HEK293 (cell line): ENCODE results near the gene HECTD4.

Experiments used
- KLF10 ChIP-seq: fragments of 450-650 bp; IDR thresholded peaks from 2 replicates; pipeline ENCODE4 v1.5.1; 2018; ENCODE audit warnings: missing biosample characterization, mild to moderate bottlenecking, missing genetic modification characterization
- MYNN ChIP-seq: fragments of 450-650 bp; formaldehyde crosslinking; IDR thresholded peaks from 2 replicates; pipeline ENCODE4 v1.5.1; 2016; ENCODE audit warnings: missing biosample characterization, missing genetic modification characterization, borderline replicate concordance
- ZBTB21 ChIP-seq: fragments of 450-650 bp; formaldehyde crosslinking; IDR thresholded peaks from 2 replicates; pipeline ENCODE4 v1.5.1; 2017; ENCODE audit warnings: missing biosample characterization, missing genetic modification characterization
- TF ChIP-seq, protein P1 (sequence below): sonication (generic); formaldehyde crosslinking; IDR thresholded peaks from 2 replicates; pipeline ENCODE4 v1.8.1; 2022; ENCODE audit warnings: mild to moderate bottlenecking, moderate library complexity, missing genetic modification reagents
- TF ChIP-seq, protein P2 (sequence below): fragments of 450-650 bp; IDR thresholded peaks from 2 replicates; pipeline ENCODE4 v1.5.1; 2018; ENCODE audit warnings: missing biosample characterization, mild to moderate bottlenecking, missing genetic modification characterization
- TF ChIP-seq, protein P3 (sequence below): fragments of 450-650 bp; formaldehyde crosslinking; IDR thresholded peaks from 2 replicates; pipeline ENCODE4 v1.5.1; 2016; ENCODE audit warnings: missing biosample characterization, missing genetic modification characterization

DNA sequence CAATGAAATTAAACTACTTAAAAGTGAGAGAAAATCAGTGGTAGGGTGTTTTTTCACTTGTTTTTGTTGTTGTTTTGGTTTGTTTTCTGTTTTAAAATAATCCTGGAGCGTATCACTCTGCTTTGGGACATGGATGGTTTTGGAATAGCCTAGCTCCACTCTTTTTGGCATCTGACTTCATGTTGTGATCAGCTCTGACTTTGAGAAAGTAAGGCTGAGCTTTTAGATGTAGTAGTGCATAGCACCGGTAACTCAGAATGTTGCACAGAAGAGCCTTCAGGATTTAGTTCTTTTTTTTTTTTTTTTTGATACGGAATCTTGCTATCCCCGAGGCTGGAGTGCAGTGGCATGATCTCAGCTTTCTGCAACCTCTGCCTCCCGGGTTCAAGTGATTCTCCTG lies 248.8 kb downstream of the HECTD4 start:
- TF ChIP-seq, protein P1, sequence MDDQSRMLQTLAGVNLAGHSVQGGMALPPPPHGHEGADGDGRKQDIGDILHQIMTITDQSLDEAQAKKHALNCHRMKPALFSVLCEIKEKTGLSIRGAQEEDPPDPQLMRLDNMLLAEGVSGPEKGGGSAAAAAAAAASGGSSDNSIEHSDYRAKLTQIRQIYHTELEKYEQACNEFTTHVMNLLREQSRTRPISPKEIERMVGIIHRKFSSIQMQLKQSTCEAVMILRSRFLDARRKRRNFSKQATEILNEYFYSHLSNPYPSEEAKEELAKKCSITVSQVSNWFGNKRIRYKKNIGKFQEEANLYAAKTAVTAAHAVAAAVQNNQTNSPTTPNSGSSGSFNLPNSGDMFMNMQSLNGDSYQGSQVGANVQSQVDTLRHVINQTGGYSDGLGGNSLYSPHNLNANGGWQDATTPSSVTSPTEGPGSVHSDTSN (CRISPR knock-in tag): no peak
- TF ChIP-seq KLF10 (no peak), MYNN (tag by site-specific recombination) (no peak), ZBTB21 (tag by site-specific recombination) (no peak)
- TF ChIP-seq, protein P2, sequence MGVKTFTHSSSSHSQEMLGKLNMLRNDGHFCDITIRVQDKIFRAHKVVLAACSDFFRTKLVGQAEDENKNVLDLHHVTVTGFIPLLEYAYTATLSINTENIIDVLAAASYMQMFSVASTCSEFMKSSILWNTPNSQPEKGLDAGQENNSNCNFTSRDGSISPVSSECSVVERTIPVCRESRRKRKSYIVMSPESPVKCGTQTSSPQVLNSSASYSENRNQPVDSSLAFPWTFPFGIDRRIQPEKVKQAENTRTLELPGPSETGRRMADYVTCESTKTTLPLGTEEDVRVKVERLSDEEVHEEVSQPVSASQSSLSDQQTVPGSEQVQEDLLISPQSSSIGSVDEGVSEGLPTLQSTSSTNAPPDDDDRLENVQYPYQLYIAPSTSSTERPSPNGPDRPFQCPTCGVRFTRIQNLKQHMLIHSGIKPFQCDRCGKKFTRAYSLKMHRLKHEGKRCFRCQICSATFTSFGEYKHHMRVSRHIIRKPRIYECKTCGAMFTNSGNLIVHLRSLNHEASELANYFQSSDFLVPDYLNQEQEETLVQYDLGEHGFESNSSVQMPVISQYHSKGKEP (tag by site-specific recombination): no peak
- TF ChIP-seq, protein P3, sequence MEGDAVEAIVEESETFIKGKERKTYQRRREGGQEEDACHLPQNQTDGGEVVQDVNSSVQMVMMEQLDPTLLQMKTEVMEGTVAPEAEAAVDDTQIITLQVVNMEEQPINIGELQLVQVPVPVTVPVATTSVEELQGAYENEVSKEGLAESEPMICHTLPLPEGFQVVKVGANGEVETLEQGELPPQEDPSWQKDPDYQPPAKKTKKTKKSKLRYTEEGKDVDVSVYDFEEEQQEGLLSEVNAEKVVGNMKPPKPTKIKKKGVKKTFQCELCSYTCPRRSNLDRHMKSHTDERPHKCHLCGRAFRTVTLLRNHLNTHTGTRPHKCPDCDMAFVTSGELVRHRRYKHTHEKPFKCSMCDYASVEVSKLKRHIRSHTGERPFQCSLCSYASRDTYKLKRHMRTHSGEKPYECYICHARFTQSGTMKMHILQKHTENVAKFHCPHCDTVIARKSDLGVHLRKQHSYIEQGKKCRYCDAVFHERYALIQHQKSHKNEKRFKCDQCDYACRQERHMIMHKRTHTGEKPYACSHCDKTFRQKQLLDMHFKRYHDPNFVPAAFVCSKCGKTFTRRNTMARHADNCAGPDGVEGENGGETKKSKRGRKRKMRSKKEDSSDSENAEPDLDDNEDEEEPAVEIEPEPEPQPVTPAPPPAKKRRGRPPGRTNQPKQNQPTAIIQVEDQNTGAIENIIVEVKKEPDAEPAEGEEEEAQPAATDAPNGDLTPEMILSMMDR (tag by site-specific recombination): no peak
